ENCODE data around the gene ODR4.
"Not testable (repeated sequence)": the region's sequence is repeated elsewhere in the genome, so short reads cannot be mapped to it uniquely, and the experiment has no call there.

The ODR4 gene

DNA sequence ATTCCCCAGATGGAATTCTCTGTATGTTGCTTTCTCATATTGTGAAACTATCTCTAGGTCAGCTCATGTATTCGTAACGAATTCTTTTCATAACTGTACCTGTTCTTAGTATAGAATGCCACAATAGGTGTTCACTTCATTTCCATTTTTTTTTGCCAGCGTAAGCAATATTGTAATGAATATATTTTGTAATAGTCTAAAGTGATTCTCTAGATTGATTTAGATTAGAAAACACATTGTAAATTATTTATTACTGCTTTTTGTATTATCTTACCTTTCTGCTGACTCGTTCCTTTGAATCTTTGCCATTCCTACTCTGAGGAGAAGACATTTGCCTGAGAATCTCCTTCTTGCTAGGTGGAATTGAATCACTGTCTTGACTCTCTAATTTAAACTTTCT, 70.5 kb downstream of the ODR4 start:
- no peaks in the 10 kb centered on the region for H3K36me3 Mint-ChIP-seq

GRCh38 chr1:186454981-186455380, 79.3 kb downstream of the ODR4 start:
- H3K36me3 Mint-ChIP-seq, result no peaks in the 10 kb centered on the region
- ATAC-seq (no peak), DNase-seq (ENCODE audit: low spot score in 2 of 2) (no peak)
- H3K4me3 Mint-ChIP-seq, result no peak overlapping the region
- no peaks in the 10 kb centered on the region for H3K9me3 Mint-ChIP-seq
- H3K27ac Mint-ChIP-seq, result no peak overlapping the region
- H3K4me1 Mint-ChIP-seq, result no peaks in the 10 kb centered on the region

More for the DNA sequence above, 70.5 kb downstream of the ODR4 start:
- ATAC-seq (no peak), DNase-seq (ENCODE audit: low spot score in 2 of 2) (no peak)
- no peaks in the 10 kb centered on the region for H3K9me3 Mint-ChIP-seq
- H3K4me3 Mint-ChIP-seq, result no peak overlapping the region
- H3K27ac Mint-ChIP-seq, result no peak overlapping the region
- peaks cover 7% of the 10 kb centered on the region for H3K4me1 Mint-ChIP-seq

DNA sequence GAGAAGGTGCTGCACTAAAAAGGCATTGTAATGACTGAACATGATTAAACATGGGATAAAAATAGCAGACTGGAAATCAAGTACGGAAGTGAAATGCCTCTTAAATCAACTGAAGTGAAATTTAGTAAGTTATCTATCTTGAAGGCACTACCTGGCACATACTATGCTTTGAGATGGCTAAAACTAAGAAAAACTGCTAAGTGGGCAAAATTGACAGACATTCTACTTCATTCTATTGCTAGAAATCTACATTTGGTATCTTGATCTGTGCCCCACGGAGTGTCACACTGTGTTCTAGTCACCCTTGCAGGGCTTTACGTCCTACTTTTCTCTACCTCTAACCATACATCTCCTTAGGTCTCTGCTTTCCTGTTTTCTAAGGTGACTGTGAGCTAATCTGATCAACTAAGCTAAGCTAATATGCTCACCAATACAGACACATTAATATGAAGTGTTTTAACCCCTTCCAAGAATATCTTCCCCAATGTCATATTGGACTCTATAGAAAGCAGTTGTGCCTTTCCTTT, 81.2 kb downstream of the ODR4 start:
- no peak overlapping the region for H3K27ac Mint-ChIP-seq
- H3K36me3 Mint-ChIP-seq, result no peaks in the 10 kb centered on the region
- H3K4me3 Mint-ChIP-seq, result no peak overlapping the region
- H3K9me3 Mint-ChIP-seq, result no peaks in the 10 kb centered on the region
- no peak for ATAC-seq
- no peak for DNase-seq (ENCODE audit: low spot score in 2 of 2)
- no peaks in the 10 kb centered on the region for H3K4me1 Mint-ChIP-seq

GRCh38 chr1:186459161-186459560, 83.5 kb downstream of the ODR4 start:
- not testable (repeated sequence) for H3K9me3 Mint-ChIP-seq; DNase-seq (ENCODE audit: low spot score in 2 of 2); H3K4me1 Mint-ChIP-seq; H3K27ac Mint-ChIP-seq; ATAC-seq; H3K4me3 Mint-ChIP-seq; H3K36me3 Mint-ChIP-seq

GRCh38 chr1:186461014-186461413, 85.4 kb downstream of the ODR4 start, which contains the start of gene PDC:
TSS of gene PDC (minus strand) at chr1:186461114. CDS start at chr1:186449459, 11,655 bp downstream.
- ATAC-seq, result no peak
- Mint-ChIP-seq H3K27ac (no peak within 1 kb of the TSS), H3K4me3 (no peak within 1 kb of the TSS), H3K9me3 (no peaks in the 10 kb centered on the region), H3K4me1 (no peaks in the 10 kb centered on the region), H3K36me3 (no peaks in the 10 kb centered on the region)
- DNase-seq (ENCODE audit: low spot score in 2 of 2), result no peak

DNA sequence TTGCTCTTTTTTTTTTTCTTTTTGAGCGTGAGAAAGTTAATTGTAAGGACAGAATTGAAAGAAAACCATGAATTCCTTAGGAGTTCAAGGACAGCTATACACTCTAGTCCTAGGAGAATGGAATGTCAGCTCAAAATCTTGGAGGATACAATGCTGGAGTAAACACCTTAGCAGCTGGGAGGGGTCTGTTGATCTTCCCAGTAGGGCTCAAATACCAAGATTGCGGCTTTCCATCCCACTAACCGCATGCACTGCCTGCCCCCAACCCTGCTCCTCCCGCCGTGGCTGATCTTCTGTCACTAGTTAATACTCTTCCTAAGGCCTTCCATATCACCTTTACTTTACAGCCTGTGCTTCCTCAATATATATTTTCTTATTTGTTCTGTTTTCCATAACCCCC, 87.9 kb downstream of the ODR4 start:
- DNase-seq (ENCODE audit: low spot score in 2 of 2) (no peak), ATAC-seq (no peak)
- H3K27ac Mint-ChIP-seq, result no peak overlapping the region
- H3K4me3 Mint-ChIP-seq, result no peak overlapping the region
- H3K9me3 Mint-ChIP-seq, result no peaks in the 10 kb centered on the region
- H3K36me3 Mint-ChIP-seq, result no peaks in the 10 kb centered on the region
- no peaks in the 10 kb centered on the region for H3K4me1 Mint-ChIP-seq

GRCh38 chr1:186463926-186464325, 88.3 kb downstream of the ODR4 start:
- Mint-ChIP-seq H3K4me3 (no peak overlapping the region), H3K36me3 (no peaks in the 10 kb centered on the region), H3K27ac (no peak overlapping the region), H3K9me3 (no peaks in the 10 kb centered on the region), H3K4me1 (no peaks in the 10 kb centered on the region)
- DNase-seq (ENCODE audit: low spot score in 2 of 2) (no peak), ATAC-seq (no peak)

GRCh38 chr1:186465491-186465890, 89.9 kb downstream of the ODR4 start:
- H3K27ac Mint-ChIP-seq, ATAC-seq, H3K4me1 Mint-ChIP-seq: not testable (repeated sequence)

DNA sequence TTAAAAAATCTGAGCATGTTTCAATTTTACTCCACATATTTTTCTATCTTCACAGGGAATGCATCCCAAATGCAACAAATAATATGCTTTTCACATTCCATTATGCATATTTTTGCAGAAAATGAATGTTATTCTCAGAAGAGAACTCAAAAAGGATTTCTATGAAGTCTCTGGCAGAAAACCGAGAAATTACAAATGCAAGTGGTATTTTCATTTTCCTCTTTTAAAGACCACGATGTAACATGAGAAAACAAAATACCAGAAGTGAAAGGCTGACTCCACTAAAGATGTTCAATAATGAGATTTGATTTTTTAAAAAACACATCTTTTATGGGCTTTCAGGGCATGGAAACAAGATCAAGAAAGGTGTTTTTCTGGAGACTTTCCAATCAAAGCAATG, 90.3 kb downstream of the ODR4 start:
- DNase-seq (ENCODE audit: low spot score in 2 of 2) (no peak), ATAC-seq (no peak)
- no peak overlapping the region for H3K27ac Mint-ChIP-seq
- no peak overlapping the region for H3K4me3 Mint-ChIP-seq
- no peaks in the 10 kb centered on the region for H3K4me1 Mint-ChIP-seq
- no peaks in the 10 kb centered on the region for H3K36me3 Mint-ChIP-seq
- H3K9me3 Mint-ChIP-seq, result no peaks in the 10 kb centered on the region

More at GRCh38 chr1:186465491-186465890, 89.9 kb downstream of the ODR4 start:
- not testable (repeated sequence) for H3K36me3 Mint-ChIP-seq; DNase-seq (ENCODE audit: low spot score in 2 of 2); H3K9me3 Mint-ChIP-seq; H3K4me3 Mint-ChIP-seq

Measured in stimulated activated effector memory CD8-positive, alpha-beta T cell treated with anti-CD3 and anti-CD28 coated beads, Interleukin-12 subunit alpha, Interleukin-12 subunit beta, amount 100 ng/mL, for 72 hours (primary cell).